GM21737 (cell line): ENCODE measurements around the gene ELMO1.

Source experiments
- ATAC-seq: cut with Tn5 transposase; IDR thresholded peaks from one replicate; pipeline ENCODE4 v1.9.1; 2021; ENCODE audit warnings: mild to moderate bottlenecking, moderate library complexity; ENCODE audit not compliant: unreplicated experiment

The ELMO1 gene

GRCh38 chr7:37379546-37380277 is 69.0 kb downstream of the ELMO1 start:
- no peak for ATAC-seq

- no peak for ATAC-seq
Measured at GRCh38 chr7:37377231-37377630, 71.4 kb downstream of the ELMO1 start.

DNA sequence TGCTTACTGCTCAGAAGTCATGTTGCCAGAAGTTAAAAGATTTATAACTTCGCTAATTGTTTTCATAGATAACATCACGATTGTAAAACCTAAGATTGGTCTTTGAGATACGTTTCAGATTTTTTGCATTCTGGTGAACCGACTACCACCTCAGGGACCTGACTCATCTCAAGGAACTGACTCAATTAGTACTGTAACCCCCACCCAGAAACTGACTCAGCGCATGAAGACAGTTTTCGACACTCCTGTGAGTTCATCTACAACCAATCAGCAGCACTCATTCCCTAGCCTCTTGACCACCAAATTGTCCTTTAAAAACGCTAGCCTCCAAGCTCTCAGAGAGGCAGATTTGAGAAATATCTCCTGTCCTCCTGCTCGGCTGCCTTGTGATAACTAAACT is 72.3 kb downstream of the ELMO1 start:
- no peak for ATAC-seq

DNA sequence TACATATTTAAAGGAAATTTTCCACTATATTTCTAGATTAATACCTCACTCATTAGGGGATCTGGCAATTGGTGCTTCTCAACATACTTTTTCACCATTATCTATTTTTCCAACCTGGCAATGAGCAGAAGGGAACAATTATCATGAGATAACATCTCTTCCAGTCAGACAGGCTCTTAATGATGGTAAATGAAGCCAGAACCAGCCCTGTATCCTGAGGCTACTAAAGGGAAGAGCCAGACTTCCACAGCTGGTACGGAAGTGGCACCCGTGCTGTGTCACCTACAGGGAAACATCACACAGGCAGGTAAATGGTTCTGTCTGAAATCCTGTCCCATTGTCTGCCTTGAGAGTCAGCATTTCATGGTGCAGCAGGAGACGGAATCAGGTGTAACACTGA is 75.9 kb downstream of the ELMO1 start:
- no peak for ATAC-seq

- ATAC-seq, result no peak
Measured at GRCh38 chr7:37371755-37372154, 76.9 kb downstream of the ELMO1 start.

DNA sequence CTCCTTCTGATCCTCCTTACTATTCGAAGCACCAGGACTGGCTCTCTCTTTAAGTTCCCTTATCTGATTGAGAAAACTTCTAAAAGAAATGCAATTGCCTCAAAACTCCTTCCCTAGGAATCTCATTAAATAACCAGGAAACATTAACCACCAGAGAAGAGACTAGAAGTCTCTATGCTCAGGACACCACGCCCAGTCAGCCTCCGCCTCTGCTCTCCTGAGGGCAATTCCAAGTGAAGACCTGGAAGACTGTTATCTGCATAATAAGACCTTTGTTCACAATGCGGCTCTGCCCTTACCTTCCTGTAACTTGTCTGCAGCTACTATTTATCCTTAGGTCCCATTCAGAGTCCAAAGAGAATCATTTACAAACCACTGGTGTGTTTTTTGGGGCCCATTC is 78.8 kb downstream of the ELMO1 start:
- ATAC-seq, result no peak

DNA sequence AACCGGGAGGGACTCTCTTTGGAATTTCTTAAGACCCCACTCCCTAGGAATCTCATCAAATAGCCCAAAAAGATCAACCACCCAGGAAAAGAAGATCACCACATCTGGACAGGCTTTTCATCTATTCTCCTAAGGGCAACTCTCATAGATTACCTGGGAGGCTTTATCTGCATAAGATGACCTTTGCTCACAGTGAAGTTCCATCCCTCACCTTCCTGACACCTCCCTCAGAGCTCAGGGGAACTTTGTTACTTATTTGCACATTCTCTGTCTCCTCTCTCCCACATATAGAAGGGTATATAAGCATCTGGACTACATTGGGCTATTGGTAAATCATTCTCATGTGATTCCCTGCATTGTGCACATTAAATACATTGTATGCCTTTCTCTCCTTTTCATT is 80.1 kb downstream of the ELMO1 start:
- no peak for ATAC-seq

- ATAC-seq, result no peak
Measured at GRCh38 chr7:37367010-37367409, 81.7 kb downstream of the ELMO1 start.

DNA sequence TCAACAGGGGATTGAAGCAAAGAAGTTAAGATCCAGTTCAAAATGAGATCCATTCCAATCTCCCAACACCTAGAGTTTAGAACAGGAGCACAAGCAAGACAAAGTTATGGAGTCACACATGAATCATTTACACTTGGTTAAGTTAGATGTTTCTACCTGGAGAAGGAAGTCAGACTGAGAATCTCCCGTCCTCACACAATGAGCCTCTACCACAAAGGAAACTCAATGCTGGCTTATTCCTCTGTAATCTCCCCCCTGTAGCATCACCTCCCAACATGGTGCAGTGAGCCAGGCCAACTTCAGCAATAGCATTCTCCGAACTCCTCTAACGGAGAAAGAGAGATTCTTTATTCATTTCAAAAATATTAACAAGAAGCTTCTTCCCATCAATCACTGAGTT is 82.2 kb downstream of the ELMO1 start:
- no peak for ATAC-seq

DNA sequence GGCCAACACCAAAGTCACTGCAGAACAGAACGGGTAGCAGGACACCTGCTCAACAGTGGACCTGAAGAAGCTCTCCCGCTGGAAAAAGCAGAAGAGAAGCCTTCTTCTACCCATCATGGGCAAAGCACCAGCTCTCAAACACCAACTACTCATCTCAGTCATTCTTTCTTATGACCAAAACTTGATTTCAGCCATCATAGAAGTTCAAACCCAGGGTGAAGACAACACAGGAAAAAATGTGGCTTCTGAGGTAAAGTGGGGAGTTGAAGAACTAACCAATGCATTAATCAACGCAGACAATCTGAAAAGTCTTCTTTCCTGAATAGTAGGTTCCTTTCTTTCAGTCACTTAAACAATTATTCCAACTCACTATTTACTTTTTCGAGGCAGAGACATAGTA is 83.3 kb downstream of the ELMO1 start:
- ATAC-seq, result no peak

GRCh38 chr7:37364856-37365255 is 83.8 kb downstream of the ELMO1 start:
- ATAC-seq, result no peak

- ATAC-seq, result no peak
Measured at GRCh38 chr7:37363536-37364491, 84.8 kb downstream of the ELMO1 start.

GRCh38 chr7:37362802-37363201 is 85.9 kb downstream of the ELMO1 start:
- no peak for ATAC-seq

GRCh38 chr7:37360484-37360883 is 88.2 kb downstream of the ELMO1 start:
- ATAC-seq, result no peak

- ATAC-seq, result no peak
Measured at GRCh38 chr7:37359662-37360444, 88.8 kb downstream of the ELMO1 start.

DNA sequence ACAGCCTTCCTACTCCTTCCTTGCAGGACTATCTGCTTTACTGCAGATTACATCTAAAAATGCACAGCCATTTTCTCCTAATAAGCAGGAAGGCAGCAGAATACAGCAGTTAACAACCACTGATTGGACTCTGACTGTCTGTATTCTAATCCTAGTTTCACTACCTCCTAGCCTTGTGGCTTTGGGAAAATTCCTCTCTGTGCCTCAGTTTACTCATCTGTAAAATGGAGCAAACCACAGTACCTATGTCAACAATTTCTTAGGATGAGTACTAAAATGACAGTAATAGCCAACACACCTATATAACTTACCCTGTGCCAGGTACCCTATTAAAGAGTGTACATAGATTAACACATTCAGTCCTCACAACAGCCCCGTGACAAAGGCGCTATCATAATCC is 89.5 kb downstream of the ELMO1 start:
- no peak for ATAC-seq

DNA sequence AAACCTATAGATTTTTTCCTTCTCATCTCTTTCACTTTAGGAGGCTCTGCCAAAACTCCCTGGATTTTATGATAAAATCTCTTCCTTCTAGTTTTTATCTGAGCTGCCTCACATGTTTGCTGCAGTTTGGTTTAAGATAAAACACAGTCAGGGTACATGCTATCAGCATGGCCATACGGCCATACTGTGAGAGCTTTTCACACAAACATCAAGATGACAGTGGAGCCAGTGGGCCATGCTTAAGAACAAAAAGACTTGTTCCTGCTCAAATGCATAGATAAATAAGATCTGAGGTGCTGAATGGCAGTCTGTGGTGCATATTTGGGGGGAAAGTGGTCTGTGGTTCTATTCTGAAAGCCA is 91.0 kb downstream of the ELMO1 start:
- no peak for ATAC-seq

DNA sequence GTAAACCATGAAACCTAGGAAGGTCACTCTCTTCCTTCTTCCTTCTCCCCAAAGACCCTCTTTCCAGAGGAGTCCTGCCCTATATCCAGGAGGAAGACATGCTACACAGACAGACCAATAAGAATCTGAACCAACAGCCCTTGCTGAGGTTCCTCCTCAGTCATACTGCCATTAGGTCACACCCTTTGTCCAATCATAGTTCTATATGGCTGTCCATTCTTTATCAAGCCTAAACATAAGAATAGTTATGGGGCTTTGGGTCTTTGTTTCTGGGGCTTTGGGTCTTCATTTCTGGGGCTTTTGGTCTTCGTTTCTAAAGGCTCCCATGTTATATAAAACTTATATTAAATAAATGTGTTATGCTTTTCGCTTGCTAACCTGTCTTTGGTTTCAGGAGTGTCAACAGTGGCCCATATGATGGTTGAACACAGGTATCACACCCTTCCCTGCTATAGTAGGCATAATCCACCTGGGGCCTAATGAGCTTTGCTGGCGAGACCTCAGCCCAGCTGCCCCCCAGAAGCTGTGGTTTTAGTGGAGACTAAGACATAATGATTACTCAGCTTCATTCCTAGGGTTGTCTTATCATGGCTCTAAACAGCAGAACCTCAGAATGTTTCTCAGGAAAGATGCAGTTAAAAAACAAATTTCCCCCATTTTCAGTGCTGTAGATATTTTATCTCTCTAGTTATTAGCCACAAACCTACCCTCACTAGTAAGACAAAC is 91.6 kb downstream of the ELMO1 start:
- no peak for ATAC-seq

- no peak for ATAC-seq
Measured at GRCh38 chr7:37354656-37355131, 94.0 kb downstream of the ELMO1 start.

DNA sequence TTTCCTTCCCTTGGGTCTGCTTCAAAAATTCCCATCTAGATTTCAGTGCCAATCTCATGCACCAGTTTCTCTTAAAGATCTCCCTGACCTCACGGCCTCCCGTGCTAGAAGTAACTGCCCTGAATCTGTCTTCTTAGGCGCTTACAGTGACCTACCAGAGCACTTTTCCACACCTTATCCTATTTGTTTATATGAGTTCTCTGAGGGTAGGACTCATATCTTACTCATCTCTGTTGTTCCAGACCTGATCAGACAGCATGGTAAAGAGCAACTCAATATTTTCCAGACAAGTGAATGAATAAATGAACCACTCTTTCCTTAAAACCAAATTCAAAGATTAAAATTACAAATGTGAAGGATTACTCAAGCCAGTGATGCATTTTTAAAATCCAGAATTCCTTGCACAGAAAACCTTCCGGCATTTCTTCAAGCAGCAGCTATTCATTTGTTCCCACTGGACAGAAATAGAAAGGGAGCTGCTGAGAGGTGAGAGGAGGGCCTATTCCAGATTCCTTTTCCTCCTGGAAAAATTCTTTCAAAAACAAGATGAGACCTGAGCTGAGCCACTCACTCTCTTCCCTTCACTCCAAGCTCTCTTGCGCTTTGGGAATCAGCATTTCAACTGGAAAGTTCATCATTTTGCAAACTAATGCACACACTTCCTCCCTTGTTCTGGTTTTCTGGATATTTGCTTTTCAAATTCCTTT is 94.6 kb downstream of the ELMO1 start:
- ATAC-seq, result no peak
